HG03280 (cell line): ENCODE data around the gene MAP4K3.

Experiments used
- ATAC-seq: cut with Tn5 transposase; IDR thresholded peaks from one replicate; pipeline ENCODE4 v1.9.1; 2021; ENCODE audit warnings: mild to moderate bottlenecking, moderate library complexity; ENCODE audit not compliant: unreplicated experiment

Gene MAP4K3

DNA sequence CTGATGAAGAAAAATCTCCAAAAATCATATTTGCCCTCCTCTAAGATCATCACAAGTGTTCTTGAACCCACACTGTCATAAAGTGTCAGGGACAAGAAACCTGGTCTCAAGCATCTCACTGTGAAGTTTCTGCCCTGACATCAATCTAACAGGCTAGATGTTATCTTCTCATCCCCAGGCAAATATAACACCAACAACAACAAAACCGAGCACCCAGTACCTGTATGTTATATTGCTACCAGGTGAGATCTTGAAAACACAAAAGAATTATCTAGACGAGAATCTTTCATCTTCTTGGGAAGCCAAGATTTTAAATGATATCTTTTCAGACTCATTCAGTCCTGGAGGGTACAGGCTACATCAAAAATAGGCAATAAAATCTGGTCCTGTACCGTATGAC, 8.8 kb upstream of the MAP4K3 start:
- no peak for ATAC-seq

DNA sequence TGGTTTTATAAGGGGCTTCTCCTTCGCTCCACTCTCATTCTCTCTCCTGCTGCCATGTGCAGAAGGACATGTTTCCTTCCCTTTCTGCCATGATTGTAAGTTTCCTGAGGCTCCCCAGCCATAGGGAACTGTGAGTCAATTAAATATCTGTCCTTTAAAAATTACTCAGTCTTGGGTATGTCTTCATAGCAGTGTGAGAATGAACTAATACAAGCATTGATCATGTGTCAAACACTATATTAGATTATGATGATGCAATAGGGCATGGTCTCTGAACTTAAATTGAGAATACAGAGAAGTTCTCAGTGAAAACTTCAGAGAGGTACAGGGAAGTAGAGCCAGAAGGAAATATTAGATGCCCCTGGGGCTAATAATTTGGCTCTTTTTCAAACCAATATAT, 5.9 kb upstream of the MAP4K3 start:
- ATAC-seq: no peak

DNA sequence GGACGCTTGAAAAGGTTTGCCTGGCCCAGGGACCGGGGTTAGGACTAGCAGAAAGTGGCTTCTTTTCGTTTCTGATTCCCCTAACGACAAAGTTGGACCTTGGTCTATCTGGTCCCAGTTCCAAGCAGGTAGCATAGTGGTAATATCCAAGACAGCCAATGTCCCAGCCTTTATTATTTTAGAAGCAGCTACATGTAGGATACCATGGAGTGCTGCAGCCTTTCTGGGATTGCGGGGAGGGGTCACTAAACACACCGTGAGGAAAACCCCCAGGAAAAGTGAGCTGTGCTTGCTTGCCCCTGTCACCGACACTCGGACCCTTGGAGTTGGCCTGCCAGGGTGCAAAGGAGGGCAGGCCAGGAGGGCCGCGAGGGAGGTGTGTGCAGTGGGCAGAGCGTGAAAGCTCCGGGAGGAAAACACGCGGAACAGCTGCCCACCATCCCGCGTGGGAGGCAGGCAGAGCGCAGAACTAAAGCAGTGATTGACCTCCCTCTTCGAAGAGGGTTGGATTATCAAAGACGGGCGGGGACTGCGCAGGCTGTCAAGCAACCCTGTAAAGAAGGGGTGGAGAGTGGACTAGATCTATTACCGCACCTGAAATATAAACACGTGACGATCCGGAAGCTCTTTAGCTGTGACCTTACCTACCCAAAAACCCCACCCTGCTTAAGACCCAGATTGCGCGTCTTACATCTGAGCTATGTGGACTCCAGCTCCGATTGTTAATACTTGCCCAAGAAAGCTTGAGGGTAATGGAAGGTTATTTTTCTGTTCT, 624 bp upstream of the MAP4K3 start:
- ATAC-seq: no peak

- ATAC-seq: no peak
Measured at GRCh38 chr2:39435741-39436591, 1.1 kb downstream of the MAP4K3 start.

- ATAC-seq: no peak
Measured at GRCh38 chr2:39435234-39435633, 1.9 kb downstream of the MAP4K3 start.

GRCh38 chr2:39434233-39434897, 2.7 kb downstream of the MAP4K3 start:
- no peak for ATAC-seq

DNA sequence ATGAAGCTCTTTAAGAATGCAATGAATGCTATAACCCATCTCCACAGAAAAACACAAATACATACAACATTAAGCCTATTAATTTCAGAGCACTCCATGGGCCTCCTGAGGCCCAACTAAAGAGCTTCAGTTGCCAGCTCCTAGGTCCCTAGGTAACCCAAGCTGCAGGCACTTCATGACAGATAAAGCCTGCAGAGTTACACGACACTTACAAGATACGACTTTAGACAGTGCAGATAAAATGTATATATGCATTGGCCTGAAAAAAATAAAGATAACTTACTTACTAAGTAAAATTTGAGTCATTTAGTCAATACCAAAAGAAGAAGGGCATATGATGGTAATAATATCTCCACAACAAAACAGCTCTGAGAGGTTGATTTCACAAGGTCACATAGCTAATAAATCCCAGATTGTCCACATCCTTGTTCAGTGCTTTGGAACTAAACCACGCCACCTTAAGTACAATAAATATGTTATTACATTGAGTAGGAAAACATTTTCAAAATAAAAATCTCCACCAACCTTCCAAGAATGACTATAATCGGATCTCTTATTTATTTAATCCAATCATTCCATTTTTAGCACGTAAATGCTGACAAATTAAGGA, 3.4 kb downstream of the MAP4K3 start:
- ATAC-seq: no peak

DNA sequence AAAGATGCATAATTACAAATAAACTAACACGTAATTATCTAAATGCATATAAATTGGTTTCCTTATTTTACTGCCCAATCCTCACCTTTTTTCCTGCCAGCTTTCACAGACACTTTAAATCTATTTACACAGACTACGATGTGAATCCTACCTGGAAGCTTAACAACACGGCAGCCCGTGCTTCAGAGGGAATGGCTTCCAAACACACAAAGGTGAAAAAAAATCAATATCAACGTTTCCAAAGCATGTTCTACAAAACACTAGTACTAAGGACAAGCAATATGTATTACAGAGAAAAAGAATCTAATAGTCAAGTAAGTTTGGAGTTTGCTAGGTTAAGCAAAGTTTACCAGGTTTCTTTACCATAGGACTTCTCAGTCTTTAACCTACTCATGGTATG, 4.4 kb downstream of the MAP4K3 start:
- ATAC-seq: no peak

GRCh38 chr2:39431592-39432316, 5.3 kb downstream of the MAP4K3 start:
- ATAC-seq: no peak

DNA sequence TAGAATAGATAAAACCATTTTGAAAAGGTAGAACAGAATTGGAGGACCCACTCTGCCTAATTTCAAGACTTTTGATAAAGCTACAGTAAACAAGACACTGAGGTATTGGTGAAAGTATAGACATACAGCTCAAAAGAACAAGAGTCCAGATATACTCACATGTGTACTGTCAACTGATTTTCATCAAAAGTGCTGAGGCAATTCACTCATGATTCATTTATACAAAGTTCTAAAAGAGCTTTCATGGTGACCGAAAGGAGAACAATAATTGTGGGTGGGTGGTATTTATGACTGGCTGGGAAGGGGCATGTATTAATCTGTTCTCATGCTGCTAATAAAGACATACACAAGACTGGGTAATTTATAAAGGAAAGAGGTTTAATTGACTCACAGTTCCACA, 7.3 kb downstream of the MAP4K3 start:
- no peak for ATAC-seq

DNA sequence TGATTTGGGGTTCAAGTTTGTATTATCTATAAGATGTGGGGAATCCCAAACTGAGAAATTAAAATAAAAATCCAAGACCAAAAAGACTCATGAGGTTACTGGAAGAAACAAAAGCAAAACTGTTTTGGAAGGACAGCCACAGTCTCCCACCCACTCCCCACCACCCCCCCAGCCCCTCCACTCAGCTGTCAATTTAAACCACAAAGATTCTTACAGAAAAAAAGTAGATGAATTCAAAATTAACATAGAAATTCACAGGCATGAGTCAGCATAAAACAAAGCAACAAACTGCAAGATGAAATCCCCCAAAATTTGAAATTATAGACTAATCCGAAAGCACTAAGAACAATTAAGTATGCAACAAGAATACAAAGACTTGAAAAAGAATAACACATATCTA, 12.1 kb downstream of the MAP4K3 start:
- ATAC-seq: no peak

DNA sequence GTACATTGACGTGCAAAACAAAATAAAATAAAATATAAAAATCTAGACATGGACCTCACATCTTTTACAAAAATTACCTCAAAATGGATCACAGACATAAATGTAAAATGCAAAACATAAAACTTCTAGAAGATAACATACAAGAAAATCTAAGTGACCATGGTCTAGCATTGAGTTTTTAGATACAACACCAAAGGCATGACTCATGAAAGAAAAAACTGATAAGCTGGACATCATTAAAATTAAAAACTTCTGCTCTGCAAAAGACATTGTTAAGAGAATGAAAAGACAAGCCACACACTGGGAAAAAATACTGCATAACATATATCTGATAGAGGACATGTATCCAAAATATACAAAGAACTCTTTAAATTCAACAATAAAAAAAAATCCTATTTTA, 14.4 kb downstream of the MAP4K3 start:
- no peak for ATAC-seq

DNA sequence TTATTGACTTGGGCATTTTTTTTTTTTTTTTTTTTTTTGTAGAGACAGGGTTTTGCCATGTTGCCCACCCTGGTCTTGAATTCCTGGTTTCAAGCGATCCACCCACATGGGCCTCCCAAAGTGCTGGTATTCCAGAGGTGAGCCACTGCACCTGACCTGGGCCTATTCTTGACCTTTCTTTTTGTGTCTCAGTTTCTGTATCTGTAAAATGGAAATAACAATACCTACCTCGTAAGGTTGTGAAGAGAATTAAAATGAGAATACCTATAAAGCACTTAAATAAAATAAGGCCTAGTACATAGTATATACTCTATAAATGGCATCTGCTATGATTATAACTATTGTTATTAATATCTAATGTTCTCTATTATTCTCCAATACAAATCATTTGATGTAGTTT, 15.7 kb downstream of the MAP4K3 start:
- ATAC-seq: no peak

- no peak for ATAC-seq
Measured at GRCh38 chr2:39419282-39420223, 17.5 kb downstream of the MAP4K3 start.

DNA sequence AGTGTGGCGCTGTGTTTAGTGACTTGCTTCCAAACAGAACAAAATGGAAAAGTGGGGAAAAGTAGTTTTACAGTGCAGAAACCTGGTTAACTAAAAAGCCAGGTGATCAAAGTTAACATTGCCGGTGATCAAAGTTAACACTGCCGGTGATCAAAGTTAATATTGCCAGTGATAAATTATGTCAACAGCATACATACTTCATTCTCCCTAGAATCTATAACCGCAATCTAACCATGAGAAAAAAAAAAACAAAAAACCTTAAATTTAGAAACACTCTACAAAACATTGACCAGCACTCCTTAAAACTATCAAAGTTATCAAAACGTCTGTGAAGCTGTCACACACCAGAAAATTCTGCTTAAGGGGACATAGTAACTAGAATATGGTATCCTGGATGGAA, 18.6 kb downstream of the MAP4K3 start:
- ATAC-seq: no peak

GRCh38 chr2:39416140-39416539, 20.9 kb downstream of the MAP4K3 start:
- ATAC-seq: no peak

DNA sequence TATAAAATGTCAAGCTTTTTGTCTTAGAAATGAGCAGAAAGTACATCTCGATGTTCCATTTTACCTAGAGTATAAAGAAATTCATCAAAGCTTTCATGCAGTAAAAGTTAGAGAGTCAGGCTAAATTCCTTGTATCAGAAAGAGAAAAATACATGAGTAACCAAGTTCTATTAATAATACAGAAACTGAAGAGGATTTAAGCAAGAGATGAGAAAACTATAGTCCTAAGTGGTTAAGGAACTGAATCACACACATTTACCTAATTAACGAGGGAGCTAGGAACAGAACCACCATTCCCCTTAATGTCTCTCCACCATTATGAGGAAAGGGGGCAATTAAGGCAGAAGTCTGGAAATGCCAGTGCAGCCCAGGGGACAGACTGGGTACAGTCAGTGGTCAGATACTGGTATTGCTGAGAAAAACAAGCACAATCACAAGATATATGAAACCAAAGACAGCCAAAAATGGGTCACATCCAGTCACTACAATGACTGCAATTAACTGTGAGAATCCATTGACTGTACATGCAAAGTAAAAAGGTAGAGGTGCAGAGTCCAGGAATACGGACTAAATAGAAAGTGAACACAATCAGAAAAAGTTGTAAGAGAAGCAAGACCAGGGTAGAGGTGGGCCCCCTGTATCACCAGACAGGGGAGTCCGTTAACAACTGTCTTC, 23.9 kb downstream of the MAP4K3 start:
- no peak for ATAC-seq

GRCh38 chr2:39411181-39411944, 25.7 kb downstream of the MAP4K3 start:
- ATAC-seq: no peak
